Measurements from ENCODE around the gene GRB2. TPM values are rescaled to one million over a fixed set of nuclear protein-coding genes. Genes with fewer than 3 reads are reported as not detected.
"Not testable (repeated sequence)": the region's sequence is repeated elsewhere in the genome, so short reads cannot be mapped to it uniquely, and the experiment has no call there.

The GRB2 gene
- total and polyA plus RNA-seq, 12 donors: 36.0 to 374 (median 114) TPM

DNA sequence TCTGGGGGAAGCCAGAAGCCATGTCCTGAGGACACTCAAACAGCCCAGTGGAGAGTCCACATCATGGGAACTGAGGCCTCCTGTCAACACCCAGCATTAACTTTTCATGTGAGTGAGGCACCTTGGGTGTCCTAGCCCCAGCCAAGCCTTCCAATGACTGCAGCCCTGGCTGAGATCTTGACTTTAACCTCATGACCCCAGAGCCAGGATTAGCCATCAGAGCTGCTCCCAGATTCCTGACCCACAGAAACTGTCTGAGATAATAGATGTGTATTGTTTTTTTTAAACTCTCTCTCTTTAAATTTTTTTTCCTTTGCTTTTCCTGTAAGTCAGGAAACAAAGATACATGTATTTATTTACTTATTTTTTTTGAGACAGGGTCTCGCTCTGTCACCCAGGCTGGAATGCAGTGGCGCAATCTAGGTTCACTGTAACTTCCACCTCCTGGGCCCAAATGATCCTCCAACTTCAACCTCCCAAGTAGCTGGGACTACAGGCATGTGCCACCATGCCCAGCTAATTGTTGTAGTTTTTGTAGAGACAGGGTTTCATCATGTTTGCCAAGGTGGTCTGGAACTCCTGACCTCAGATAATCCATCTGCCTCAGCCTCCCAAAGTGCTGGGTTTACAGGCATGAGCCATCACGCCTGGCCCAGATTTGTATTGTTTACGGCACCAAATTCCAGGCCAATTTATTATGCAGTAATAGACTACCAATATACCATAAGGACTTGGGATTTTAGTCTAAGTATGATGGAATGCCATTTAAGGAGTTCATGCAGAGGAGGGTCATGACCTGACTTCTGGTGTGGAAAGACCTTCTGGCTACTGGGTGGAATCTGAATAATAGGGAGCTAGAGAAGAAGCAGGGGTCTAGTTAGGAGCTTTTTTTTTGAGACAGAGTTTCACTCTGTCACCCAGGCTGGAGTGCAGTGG lies 37.0 kb upstream of the GRB2 start:
- Histone ChIP-seq H3K9me3 (replicated peaks in 1 of 3) (no peaks in the 10 kb centered on the region), H3K27ac (peak overlapping the region in 4 of 5 donors; percentile 27 to 85 (median 51)), H3K4me1 (replicated peaks in 1 of 2) (peaks cover 9 to 18% of the 10 kb centered on the region in 2 donors), H3K27me3 (no peaks in the 10 kb centered on the region), H3K4me3 (no peak overlapping the region), H3K36me3 (replicated peaks in 1 of 2) (no peaks in the 10 kb centered on the region)
- intact Hi-C loops (cut with DNase I): no loop called here
- 62 to 78% (median 66%) methylated on average over 4 of the region's 4 CpGs for WGBS, 4 donors
- no peak for TF ChIP-seq POLR2A (IDR thresholded peaks at IDR 0.05)
- TF ChIP-seq, protein P1, sequence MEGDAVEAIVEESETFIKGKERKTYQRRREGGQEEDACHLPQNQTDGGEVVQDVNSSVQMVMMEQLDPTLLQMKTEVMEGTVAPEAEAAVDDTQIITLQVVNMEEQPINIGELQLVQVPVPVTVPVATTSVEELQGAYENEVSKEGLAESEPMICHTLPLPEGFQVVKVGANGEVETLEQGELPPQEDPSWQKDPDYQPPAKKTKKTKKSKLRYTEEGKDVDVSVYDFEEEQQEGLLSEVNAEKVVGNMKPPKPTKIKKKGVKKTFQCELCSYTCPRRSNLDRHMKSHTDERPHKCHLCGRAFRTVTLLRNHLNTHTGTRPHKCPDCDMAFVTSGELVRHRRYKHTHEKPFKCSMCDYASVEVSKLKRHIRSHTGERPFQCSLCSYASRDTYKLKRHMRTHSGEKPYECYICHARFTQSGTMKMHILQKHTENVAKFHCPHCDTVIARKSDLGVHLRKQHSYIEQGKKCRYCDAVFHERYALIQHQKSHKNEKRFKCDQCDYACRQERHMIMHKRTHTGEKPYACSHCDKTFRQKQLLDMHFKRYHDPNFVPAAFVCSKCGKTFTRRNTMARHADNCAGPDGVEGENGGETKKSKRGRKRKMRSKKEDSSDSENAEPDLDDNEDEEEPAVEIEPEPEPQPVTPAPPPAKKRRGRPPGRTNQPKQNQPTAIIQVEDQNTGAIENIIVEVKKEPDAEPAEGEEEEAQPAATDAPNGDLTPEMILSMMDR (IDR thresholded peaks at IDR 0.05): no peak
- peak in 3 of 7 donors; percentile 24 to 63 (median 39) for DNase-seq

DNA sequence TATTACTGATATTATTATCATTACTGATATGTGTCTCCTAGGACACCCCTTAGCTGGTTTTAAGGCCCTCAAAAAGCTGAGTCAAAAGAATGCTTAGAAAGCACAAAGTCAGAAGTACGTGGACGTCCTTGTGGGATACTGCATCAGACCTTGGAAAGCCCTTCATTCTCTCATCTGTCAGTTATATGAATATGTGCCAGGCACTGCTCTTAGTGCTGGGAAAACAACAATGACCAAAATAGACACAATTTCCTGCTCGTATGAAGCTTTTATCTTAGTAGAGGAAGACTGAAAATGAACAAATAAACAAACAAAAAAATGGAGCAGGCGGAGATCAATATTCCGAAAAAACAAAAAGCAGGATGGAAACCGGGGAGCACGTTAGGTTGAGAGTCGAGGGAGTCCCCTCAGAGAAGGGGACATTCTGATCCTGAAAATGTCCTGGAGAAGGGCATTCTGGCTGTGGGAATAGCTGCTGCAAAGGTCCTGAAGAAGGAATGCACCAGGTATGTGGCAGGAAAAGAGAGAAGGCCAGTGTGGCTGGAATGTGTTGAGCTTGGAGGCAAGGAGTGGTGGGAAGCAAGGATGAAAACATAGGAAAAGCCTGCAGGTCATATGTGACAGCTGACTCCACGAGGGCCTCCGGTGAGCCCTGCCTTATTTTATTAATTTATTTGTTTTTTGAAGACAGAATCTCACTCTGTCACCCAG lies 35.4 kb upstream of the GRB2 start:
- Histone ChIP-seq H3K27ac (peak overlapping the region; percentile 3 to 85 (median 63)), H3K4me1 (replicated peaks in 1 of 2) (peaks cover 9 to 18% of the 10 kb centered on the region in 2 donors), H3K9me3 (replicated peaks in 1 of 3) (no peaks in the 10 kb centered on the region), H3K27me3 (no peaks in the 10 kb centered on the region), H3K4me3 (no peak overlapping the region), H3K36me3 (replicated peaks in 1 of 2) (no peaks in the 10 kb centered on the region)
- intact Hi-C loops (cut with DNase I): no loop called here
- 26 to 28% (median 27%) methylated on average over 10 of the region's 10 CpGs for WGBS, 4 donors
- no peak for TF ChIP-seq POLR2A (IDR thresholded peaks at IDR 0.05)
- TF ChIP-seq, protein P1 (IDR thresholded peaks at IDR 0.05): no peak
- peak in 5 of 7 donors; percentile 34 to 66 (median 43) for DNase-seq

DNA sequence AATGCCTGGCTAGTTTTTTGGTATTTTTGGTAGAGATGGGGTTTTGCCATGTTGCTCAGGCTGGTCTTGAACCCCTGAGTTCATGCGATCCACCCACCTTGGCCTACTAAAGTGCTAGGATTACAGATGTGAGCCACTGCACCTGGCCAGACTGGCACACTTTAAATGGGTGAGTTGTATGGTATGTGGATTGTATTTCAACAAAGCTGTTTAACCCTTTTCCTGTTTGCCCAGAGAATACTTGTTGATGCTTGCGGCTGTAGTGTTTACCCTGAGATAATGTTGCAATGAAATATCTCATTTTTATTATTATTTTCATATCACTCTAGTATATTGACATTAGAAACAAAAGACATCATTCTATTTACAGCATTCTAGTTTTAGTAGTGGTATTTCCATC lies 33.8 kb upstream of the GRB2 start:
- Histone ChIP-seq H3K4me3 (no peak overlapping the region), H3K27me3 (no peaks in the 10 kb centered on the region), H3K27ac (no peak overlapping the region), H3K9me3 (replicated peaks in 1 of 3) (no peaks in the 10 kb centered on the region), H3K4me1 (replicated peaks in 1 of 2) (peaks cover 9 to 18% of the 10 kb centered on the region in 2 donors), H3K36me3 (replicated peaks in 1 of 2) (no peaks in the 10 kb centered on the region)
- intact Hi-C loops (cut with DNase I): no loop called here
- 84 to 92% (median 87%) methylated on average over 2 of the region's 2 CpGs for WGBS, 4 donors
- DNase-seq: no peak
- TF ChIP-seq, protein P1 (IDR thresholded peaks at IDR 0.05): no peak
- no peak for TF ChIP-seq POLR2A (IDR thresholded peaks at IDR 0.05)

DNA sequence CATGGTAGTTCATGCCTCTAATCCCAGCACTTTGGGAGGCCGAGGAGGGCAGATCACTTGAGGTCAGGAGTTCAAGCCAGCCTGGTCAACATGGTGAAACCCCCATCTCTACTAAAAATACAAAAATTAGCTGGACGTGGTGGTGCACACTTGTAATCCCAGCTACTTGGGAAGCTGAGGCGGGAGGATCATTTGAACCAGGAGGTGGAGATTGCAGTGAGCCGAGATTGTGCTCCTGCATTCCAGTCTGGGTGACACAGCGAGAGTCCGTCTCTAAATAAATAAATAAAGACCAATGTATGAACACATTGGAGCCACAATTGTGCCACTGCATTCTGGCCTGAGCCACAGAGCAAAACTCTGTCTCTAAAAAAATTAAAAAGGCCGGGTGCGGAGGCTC lies 31.9 kb upstream of the GRB2 start:
- H3K27me3 ChIP-seq; H3K36me3 ChIP-seq (replicated peaks in 1 of 2); H3K27ac ChIP-seq; H3K4me3 ChIP-seq; DNase-seq; intact Hi-C loops (cut with DNase I); H3K9me3 ChIP-seq (replicated peaks in 1 of 3): not testable (repeated sequence)
- peaks cover 9 to 17% of the 10 kb centered on the region in 2 donors for H3K4me1 ChIP-seq (replicated peaks in 1 of 2)
- 87 to 96% (median 92%) methylated on average over 8 of the region's 8 CpGs for WGBS, 4 donors

DNA sequence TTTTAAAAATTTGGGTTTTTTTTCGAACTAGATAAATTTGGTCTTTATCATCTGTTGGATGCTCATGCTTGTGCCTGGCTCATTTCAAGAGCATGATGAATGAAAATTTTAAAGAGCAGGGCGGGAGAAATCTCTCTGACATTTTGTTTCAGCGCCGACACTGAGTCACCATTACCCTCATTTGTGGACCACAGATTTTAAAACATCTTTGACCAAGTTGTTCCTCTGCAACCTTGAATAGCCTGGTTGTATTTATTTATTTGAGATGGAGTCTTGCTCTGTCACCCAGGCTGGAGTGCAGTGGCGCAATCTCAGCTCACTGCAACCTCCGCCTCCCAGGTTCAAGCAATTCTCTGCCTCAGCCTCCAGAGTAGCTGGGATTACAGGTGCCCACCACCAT lies 29.0 kb upstream of the GRB2 start:
- 78 to 91% (median 83%) methylated on average over 6 of the region's 6 CpGs for WGBS, 4 donors
- H3K9me3 ChIP-seq (replicated peaks in 1 of 3); H3K36me3 ChIP-seq (replicated peaks in 1 of 2); DNase-seq; H3K27me3 ChIP-seq; H3K27ac ChIP-seq; H3K4me3 ChIP-seq; intact Hi-C loops (cut with DNase I): not testable (repeated sequence)
- H3K4me1 ChIP-seq (replicated peaks in 1 of 2): peaks cover 0 to 12% of the 10 kb centered on the region in 2 donors
